ENCODE data around the gene TMEM204. TPM values are rescaled to one million over a fixed set of nuclear protein-coding genes. Genes with fewer than 3 reads are reported as not detected.

TMEM204 gene
- polyA plus RNA-seq, 2 donors, result 3.4 to 6.2 TPM

GRCh38 chr16:1542166-1542500, 8.7 kb downstream of the TMEM204 start:
- H3K9me3 ChIP-seq (ENCODE audit: control insufficient read depth in 2 of 2, insufficient read depth in 1 of 2, low read depth in 1 of 2, low read length in 1 of 2), result no peaks in the 10 kb centered on the region
- no peaks in the 10 kb centered on the region for H3K27me3 ChIP-seq (ENCODE audit: control insufficient read depth in 1 of 2, insufficient read depth in 2 of 2, low read length in 2 of 2)
- no peak overlapping the region for H3K27ac ChIP-seq (ENCODE audit: low read depth in 2 of 2, low read length in 1 of 2)
- peaks cover 0 to 32% of the 10 kb centered on the region in 2 donors for H3K36me3 ChIP-seq (ENCODE audit: control insufficient read depth in 2 of 2, insufficient read depth in 2 of 2, low read length in 1 of 2)
- 80 to 81% methylated on average over 2 of the region's 2 CpGs for WGBS, 2 donors
- peaks cover 18 to 23% of the 10 kb centered on the region in 2 donors for H3K4me1 ChIP-seq (ENCODE audit: control insufficient read depth in 2 of 2, insufficient read depth in 2 of 2, low read length in 1 of 2)
- no peak overlapping the region for H3K4me3 ChIP-seq (ENCODE audit: low read depth in 1 of 2, low read length in 2 of 2)

DNA sequence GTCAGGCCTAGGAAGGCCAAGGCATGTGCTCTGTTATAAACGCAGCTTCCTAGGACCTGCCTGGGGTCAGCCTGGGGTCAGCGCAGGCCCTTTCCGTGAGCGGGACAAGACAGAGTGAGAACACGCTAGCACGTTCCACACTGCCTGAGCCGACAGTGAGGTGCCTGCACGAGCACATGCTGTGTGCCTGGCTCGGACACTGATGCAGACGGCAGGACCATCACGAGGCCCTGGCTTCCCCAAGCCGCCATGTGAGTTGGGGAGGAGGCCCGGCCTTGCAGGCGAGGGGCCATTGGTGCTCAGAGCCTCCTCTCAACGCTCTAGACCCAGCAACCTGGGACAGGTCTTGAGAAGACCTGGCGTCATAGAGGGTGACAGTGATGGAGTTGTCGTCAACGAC, 9.1 kb downstream of the TMEM204 start:
- Histone ChIP-seq H3K27me3 (ENCODE audit: control insufficient read depth in 1 of 2, insufficient read depth in 2 of 2, low read length in 2 of 2) (no peaks in the 10 kb centered on the region), H3K4me1 (ENCODE audit: control insufficient read depth in 2 of 2, insufficient read depth in 2 of 2, low read length in 1 of 2) (peaks cover 18 to 23% of the 10 kb centered on the region in 2 donors), H3K9me3 (ENCODE audit: control insufficient read depth in 2 of 2, insufficient read depth in 1 of 2, low read depth in 1 of 2, low read length in 1 of 2) (no peaks in the 10 kb centered on the region), H3K36me3 (ENCODE audit: control insufficient read depth in 2 of 2, insufficient read depth in 2 of 2, low read length in 1 of 2) (peaks cover 0 to 28% of the 10 kb centered on the region in 2 donors), H3K27ac (ENCODE audit: low read depth in 2 of 2, low read length in 1 of 2) (peak overlapping the region in 1 of 2 donors; percentile 36), H3K4me3 (ENCODE audit: low read depth in 1 of 2, low read length in 2 of 2) (no peak overlapping the region)
- WGBS, 2 donors, result 88 to 91% methylated on average over 18 of the region's 18 CpGs

DNA sequence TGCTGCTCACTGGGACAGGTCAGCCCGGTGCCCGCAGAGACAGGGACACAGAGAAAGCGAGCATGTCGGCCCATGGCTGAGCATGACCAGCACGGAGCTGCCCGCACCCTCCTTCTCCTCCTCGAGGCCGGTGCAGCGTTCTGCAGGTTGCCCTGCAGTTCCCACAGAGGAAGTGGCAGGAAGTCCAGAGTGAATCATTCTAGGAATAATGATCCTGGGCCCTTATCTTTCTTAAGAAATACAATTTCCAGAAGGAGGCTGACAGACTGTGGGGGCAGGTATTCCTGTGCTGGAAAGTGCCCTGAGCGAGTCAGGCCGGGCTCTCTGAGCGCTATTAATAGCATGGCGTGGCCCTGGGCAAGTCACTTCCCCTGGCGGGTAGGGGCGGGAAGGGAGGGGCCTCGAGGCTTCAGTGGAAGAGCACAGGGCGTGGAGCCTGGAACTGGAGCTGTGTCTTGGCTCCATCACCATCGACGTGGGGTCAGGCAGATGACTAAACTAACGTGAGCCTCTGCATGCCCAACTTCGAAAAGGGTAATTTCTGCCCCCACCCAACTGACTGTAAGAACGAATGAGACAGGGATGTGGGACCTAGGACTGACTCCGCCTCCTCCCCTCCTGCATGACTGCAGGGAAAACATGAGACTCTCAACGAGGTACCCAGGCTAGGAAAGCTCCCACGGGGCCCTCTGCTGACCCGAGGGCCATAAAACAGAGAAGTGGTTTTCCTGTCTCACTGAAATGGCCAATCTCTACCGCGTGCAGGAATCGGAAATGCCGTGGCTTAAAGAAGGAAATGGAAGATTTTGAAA, 9.8 kb downstream of the TMEM204 start:
- no peaks in the 10 kb centered on the region for H3K9me3 ChIP-seq (ENCODE audit: control insufficient read depth in 2 of 2, insufficient read depth in 1 of 2, low read depth in 1 of 2, low read length in 1 of 2)
- no peak overlapping the region for H3K4me3 ChIP-seq (ENCODE audit: low read depth in 1 of 2, low read length in 2 of 2)
- H3K36me3 ChIP-seq (ENCODE audit: control insufficient read depth in 2 of 2, insufficient read depth in 2 of 2, low read length in 1 of 2), result peaks cover 0 to 21% of the 10 kb centered on the region in 2 donors
- peaks cover 18 to 25% of the 10 kb centered on the region in 2 donors for H3K4me1 ChIP-seq (ENCODE audit: control insufficient read depth in 2 of 2, insufficient read depth in 2 of 2, low read length in 1 of 2)
- peak overlapping the region; percentile 31 to 73 for H3K27ac ChIP-seq (ENCODE audit: low read depth in 2 of 2, low read length in 1 of 2)
- H3K27me3 ChIP-seq (ENCODE audit: control insufficient read depth in 1 of 2, insufficient read depth in 2 of 2, low read length in 2 of 2), result no peaks in the 10 kb centered on the region
- WGBS, 2 donors, result 44 to 45% methylated on average over 29 to 30 of the region's 30 CpGs

DNA sequence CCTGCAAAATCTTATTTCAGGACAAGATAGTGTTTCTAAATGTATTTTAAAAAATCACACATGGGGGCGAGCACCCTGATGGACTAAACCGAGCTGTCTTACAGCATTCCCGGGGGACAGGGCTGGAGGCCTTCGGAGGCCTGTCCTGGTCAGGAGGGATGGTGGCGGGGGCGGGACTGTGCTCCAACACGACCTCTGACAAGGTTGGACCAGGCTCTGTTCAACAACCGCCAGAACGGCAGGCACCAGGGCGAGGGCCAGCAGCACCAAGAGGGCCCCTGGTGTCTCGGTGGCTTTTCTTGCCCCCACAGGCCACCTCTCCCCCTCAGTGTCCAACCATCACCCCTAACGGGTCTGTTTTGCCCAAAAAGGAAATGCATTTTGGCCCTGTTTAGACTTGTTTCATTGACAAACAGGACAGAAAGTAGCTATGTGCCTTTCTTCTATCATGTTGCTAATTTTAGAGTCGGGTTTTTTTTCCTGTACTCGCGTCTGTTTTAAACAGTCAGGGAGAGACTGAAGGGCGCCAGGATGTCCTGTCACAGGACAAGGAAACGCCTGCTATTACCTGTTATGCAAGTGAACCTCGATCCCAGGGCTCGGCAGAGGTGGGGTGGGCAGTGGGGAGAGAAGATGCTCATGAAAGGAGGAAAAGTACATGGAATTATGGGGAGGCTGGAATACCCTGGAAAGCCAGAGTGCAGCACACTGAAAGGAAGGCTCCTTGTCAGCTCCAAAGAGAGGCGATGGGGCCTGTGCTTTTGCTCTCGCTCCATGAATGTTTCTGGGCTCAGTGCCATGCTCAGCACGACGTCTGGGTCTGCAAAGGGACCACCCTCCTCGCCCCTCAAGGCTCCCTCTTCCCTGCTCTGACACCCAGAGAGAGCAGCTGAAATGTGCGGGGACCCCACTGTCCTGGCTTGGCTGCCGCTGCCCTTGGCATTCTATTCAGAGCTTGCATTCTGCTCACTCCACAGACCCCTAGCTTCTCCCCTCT, 11.9 kb downstream of the TMEM204 start:
- whole genome bisulfite sequencing, 2 donors, result 55 to 65% methylated on average over 26 of the region's 26 CpGs
- H3K27ac ChIP-seq (ENCODE audit: low read depth in 2 of 2, low read length in 1 of 2), result peak overlapping the region; percentile 50 to 86
- H3K36me3 ChIP-seq (ENCODE audit: control insufficient read depth in 2 of 2, insufficient read depth in 2 of 2, low read length in 1 of 2), result peaks cover 0 to 11% of the 10 kb centered on the region in 2 donors
- H3K27me3 ChIP-seq (ENCODE audit: control insufficient read depth in 1 of 2, insufficient read depth in 2 of 2, low read length in 2 of 2), result no peaks in the 10 kb centered on the region
- H3K9me3 ChIP-seq (ENCODE audit: control insufficient read depth in 2 of 2, insufficient read depth in 1 of 2, low read depth in 1 of 2, low read length in 1 of 2), result no peaks in the 10 kb centered on the region
- H3K4me1 ChIP-seq (ENCODE audit: control insufficient read depth in 2 of 2, insufficient read depth in 2 of 2, low read length in 1 of 2), result peaks cover 18 to 20% of the 10 kb centered on the region in 2 donors
- no peak overlapping the region for H3K4me3 ChIP-seq (ENCODE audit: low read depth in 1 of 2, low read length in 2 of 2)

GRCh38 chr16:1546430-1546829, 13.0 kb downstream of the TMEM204 start:
- H3K4me3 ChIP-seq (ENCODE audit: low read depth in 1 of 2, low read length in 2 of 2), result no peak overlapping the region
- peaks cover 0 to 17% of the 10 kb centered on the region in 2 donors for H3K36me3 ChIP-seq (ENCODE audit: control insufficient read depth in 2 of 2, insufficient read depth in 2 of 2, low read length in 1 of 2)
- H3K4me1 ChIP-seq (ENCODE audit: control insufficient read depth in 2 of 2, insufficient read depth in 2 of 2, low read length in 1 of 2), result peaks cover 20% of the 10 kb centered on the region in 2 donors
- H3K9me3 ChIP-seq (ENCODE audit: control insufficient read depth in 2 of 2, insufficient read depth in 1 of 2, low read depth in 1 of 2, low read length in 1 of 2), result no peaks in the 10 kb centered on the region
- H3K27me3 ChIP-seq (ENCODE audit: control insufficient read depth in 1 of 2, insufficient read depth in 2 of 2, low read length in 2 of 2), result no peaks in the 10 kb centered on the region
- H3K27ac ChIP-seq (ENCODE audit: low read depth in 2 of 2, low read length in 1 of 2), result peak overlapping the region in 1 of 2 donors; percentile 74
- WGBS, 2 donors, result 86 to 89% methylated on average over 16 of the region's 16 CpGs

- Histone ChIP-seq H3K4me3 (ENCODE audit: low read depth in 1 of 2, low read length in 2 of 2) (no peak overlapping the region), H3K27ac (ENCODE audit: low read depth in 2 of 2, low read length in 1 of 2) (peak overlapping the region; percentile 14 to 49)
These were observed 14.8 kb downstream of the TMEM204 start for GRCh38 chr16:1548233-1548632.

GRCh38 chr16:1548727-1549126, 15.3 kb downstream of the TMEM204 start:
- H3K36me3 ChIP-seq (ENCODE audit: control insufficient read depth in 2 of 2, insufficient read depth in 2 of 2, low read length in 1 of 2), result peaks cover 0 to 10% of the 10 kb centered on the region in 2 donors
- 72 to 77% methylated on average over 23 of the region's 23 CpGs for WGBS, 2 donors
- H3K27ac ChIP-seq (ENCODE audit: low read depth in 2 of 2, low read length in 1 of 2), result peak overlapping the region in 1 of 2 donors; percentile 69
- H3K27me3 ChIP-seq (ENCODE audit: control insufficient read depth in 1 of 2, insufficient read depth in 2 of 2, low read length in 2 of 2), result no peaks in the 10 kb centered on the region
- no peak overlapping the region for H3K4me3 ChIP-seq (ENCODE audit: low read depth in 1 of 2, low read length in 2 of 2)
- no peaks in the 10 kb centered on the region for H3K9me3 ChIP-seq (ENCODE audit: control insufficient read depth in 2 of 2, insufficient read depth in 1 of 2, low read depth in 1 of 2, low read length in 1 of 2)
- peaks cover 12 to 14% of the 10 kb centered on the region in 2 donors for H3K4me1 ChIP-seq (ENCODE audit: control insufficient read depth in 2 of 2, insufficient read depth in 2 of 2, low read length in 1 of 2)

More at GRCh38 chr16:1548233-1548632, 14.8 kb downstream of the TMEM204 start:
- H3K9me3 ChIP-seq (ENCODE audit: control insufficient read depth in 2 of 2, insufficient read depth in 1 of 2, low read depth in 1 of 2, low read length in 1 of 2), result no peaks in the 10 kb centered on the region
- H3K27me3 ChIP-seq (ENCODE audit: control insufficient read depth in 1 of 2, insufficient read depth in 2 of 2, low read length in 2 of 2), result no peaks in the 10 kb centered on the region
- peaks cover 0 to 10% of the 10 kb centered on the region in 2 donors for H3K36me3 ChIP-seq (ENCODE audit: control insufficient read depth in 2 of 2, insufficient read depth in 2 of 2, low read length in 1 of 2)
- peaks cover 12 to 14% of the 10 kb centered on the region in 2 donors for H3K4me1 ChIP-seq (ENCODE audit: control insufficient read depth in 2 of 2, insufficient read depth in 2 of 2, low read length in 1 of 2)
- WGBS, 2 donors, result 65 to 69% methylated on average over 5 of the region's 5 CpGs

DNA sequence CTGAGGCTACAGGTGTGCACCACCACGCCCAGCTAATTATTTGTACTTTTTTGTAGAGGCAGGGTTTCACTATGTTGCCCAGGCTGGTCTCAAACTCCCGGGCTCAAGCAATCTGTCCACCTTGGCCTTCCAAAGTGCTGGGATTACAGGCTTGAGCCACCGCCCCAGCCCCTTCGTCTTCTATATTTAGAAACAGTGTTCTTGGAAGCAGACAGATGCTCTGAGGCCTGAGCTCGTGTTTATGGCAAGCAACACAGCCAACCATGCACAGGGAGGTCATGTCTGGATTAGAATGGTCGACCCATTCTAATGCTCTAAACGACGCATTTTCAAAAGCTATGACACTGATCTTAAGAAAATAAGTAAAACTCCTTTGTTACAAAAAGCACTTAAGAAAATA, 16.6 kb downstream of the TMEM204 start:
- Histone ChIP-seq H3K27me3 (ENCODE audit: control insufficient read depth in 1 of 2, insufficient read depth in 2 of 2, low read length in 2 of 2) (no peaks in the 10 kb centered on the region), H3K4me1 (ENCODE audit: control insufficient read depth in 2 of 2, insufficient read depth in 2 of 2, low read length in 1 of 2) (peaks cover 14 to 17% of the 10 kb centered on the region in 2 donors), H3K4me3 (ENCODE audit: low read depth in 1 of 2, low read length in 2 of 2) (no peak overlapping the region), H3K9me3 (ENCODE audit: control insufficient read depth in 2 of 2, insufficient read depth in 1 of 2, low read depth in 1 of 2, low read length in 1 of 2) (peaks cover 0 to 2% of the 10 kb centered on the region in 2 donors), H3K27ac (ENCODE audit: low read depth in 2 of 2, low read length in 1 of 2) (no peak overlapping the region), H3K36me3 (ENCODE audit: control insufficient read depth in 2 of 2, insufficient read depth in 2 of 2, low read length in 1 of 2) (peaks cover 0 to 17% of the 10 kb centered on the region in 2 donors)
- WGBS, 2 donors, result 74 to 78% methylated on average over 8 of the region's 8 CpGs

DNA sequence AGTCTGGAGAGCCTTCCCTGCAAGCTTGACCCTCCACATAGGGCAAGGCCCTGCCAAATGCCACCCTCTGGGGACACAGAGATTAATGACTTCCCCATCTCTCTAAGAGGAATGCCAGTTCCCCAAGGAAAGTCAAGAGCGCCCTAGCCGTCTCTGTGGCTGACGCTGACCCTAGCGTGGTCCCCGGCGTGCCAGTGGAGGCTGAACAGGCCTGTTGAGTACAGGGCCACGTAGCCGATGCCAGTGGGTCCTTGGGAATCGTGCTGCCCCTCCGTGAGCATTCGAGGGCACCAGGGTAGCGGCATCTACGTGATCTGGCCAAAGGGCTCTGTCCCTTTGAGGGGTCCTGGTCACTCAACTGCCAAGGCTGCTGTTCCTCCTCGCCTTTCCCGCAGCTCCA, 17.2 kb downstream of the TMEM204 start:
- Histone ChIP-seq H3K36me3 (ENCODE audit: control insufficient read depth in 2 of 2, insufficient read depth in 2 of 2, low read length in 1 of 2) (peaks cover 0 to 18% of the 10 kb centered on the region in 2 donors), H3K4me1 (ENCODE audit: control insufficient read depth in 2 of 2, insufficient read depth in 2 of 2, low read length in 1 of 2) (peaks cover 12 to 15% of the 10 kb centered on the region in 2 donors), H3K27ac (ENCODE audit: low read depth in 2 of 2, low read length in 1 of 2) (peak overlapping the region in 1 of 2 donors; percentile 1), H3K4me3 (ENCODE audit: low read depth in 1 of 2, low read length in 2 of 2) (no peak overlapping the region), H3K27me3 (ENCODE audit: control insufficient read depth in 1 of 2, insufficient read depth in 2 of 2, low read length in 2 of 2) (no peaks in the 10 kb centered on the region), H3K9me3 (ENCODE audit: control insufficient read depth in 2 of 2, insufficient read depth in 1 of 2, low read depth in 1 of 2, low read length in 1 of 2) (peaks cover 0 to 2% of the 10 kb centered on the region in 2 donors)
- WGBS, 2 donors, result 90 to 95% methylated on average over 15 of the region's 15 CpGs
